Measurements from ENCODE around the gene NBR1. TPM values are rescaled to one million over a fixed set of nuclear protein-coding genes. Genes with fewer than 3 reads are reported as not detected.
A peak's percentile ranks its signal among the peaks of the same experiment; 100 is the strongest.
"Not testable (repeated sequence)": the region's sequence is repeated elsewhere in the genome, so short reads cannot be mapped to it uniquely, and the experiment has no call there.

Gene NBR1
- total RNA-seq, 1 experiment from 2014 or later, result 60.8 TPM

GRCh38 chr17:43232021-43232699, 61.1 kb downstream of the NBR1 start:
- CTCF ChIA-PET; H3K27me3 ChIP-seq (ENCODE audit: insufficient read depth, low read length); RAD21 ChIA-PET (ENCODE audit: low non-redundant PET in 1 of 2, low total read pairs in 2 of 2, uncharacterized antibody in 2 of 2, unreplicated experiment in 2 of 2); H3K9me2 ChIP-seq (ENCODE audit: insufficient read depth); DNase-seq (ENCODE audit: low read depth, low spot score); H2AFZ ChIP-seq (ENCODE audit: low read depth, low read length, poor library complexity, severe bottlenecking); intact Hi-C loops (cut with micrococcal nuclease); H3K4me3 ChIP-seq (replicated peaks in 1 of 2; ENCODE audit: low read depth in 1 of 2, low read length in 2 of 2); POLR2A ChIA-PET; H3K27ac ChIP-seq (ENCODE audit: low read depth, low read length); H3K79me2 ChIP-seq (ENCODE audit: insufficient read depth, low read length); H3K4me1 ChIP-seq (ENCODE audit: control insufficient read depth in 1 of 2, insufficient read depth in 2 of 2, low read length in 2 of 2); H3K4me2 ChIP-seq (ENCODE audit: low read length); H4K20me1 ChIP-seq (ENCODE audit: insufficient read depth); H3K9ac ChIP-seq (ENCODE audit: low read length); H3K36me3 ChIP-seq (ENCODE audit: control insufficient read depth in 1 of 2, insufficient read depth in 2 of 2, low read length in 2 of 2); ATAC-seq; H3K9me3 ChIP-seq (ENCODE audit: control insufficient read depth in 1 of 2, insufficient read depth in 1 of 2, low read depth in 1 of 2, low read length in 2 of 2): not testable (repeated sequence)
- TSS peak; percentile 85 for BruUV-seq (replicated peaks)

GRCh38 chr17:43233263-43233662, 62.2 kb downstream of the NBR1 start:
- ATAC-seq; H3K27me3 ChIP-seq (ENCODE audit: insufficient read depth, low read length); intact Hi-C loops (cut with micrococcal nuclease); H4K20me1 ChIP-seq (ENCODE audit: insufficient read depth); H3K9ac ChIP-seq (ENCODE audit: low read length); DNase-seq (ENCODE audit: low read depth, low spot score); RAD21 ChIA-PET (ENCODE audit: low non-redundant PET in 1 of 2, low total read pairs in 2 of 2, uncharacterized antibody in 2 of 2, unreplicated experiment in 2 of 2); H3K9me3 ChIP-seq (ENCODE audit: control insufficient read depth in 1 of 2, insufficient read depth in 1 of 2, low read depth in 1 of 2, low read length in 2 of 2); H3K27ac ChIP-seq (ENCODE audit: low read depth, low read length); H2AFZ ChIP-seq (ENCODE audit: low read depth, low read length, poor library complexity, severe bottlenecking); CTCF ChIA-PET; BruUV-seq (replicated peaks); H3K4me3 ChIP-seq (replicated peaks in 1 of 2; ENCODE audit: low read depth in 1 of 2, low read length in 2 of 2); H3K79me2 ChIP-seq (ENCODE audit: insufficient read depth, low read length); H3K4me1 ChIP-seq (ENCODE audit: control insufficient read depth in 1 of 2, insufficient read depth in 2 of 2, low read length in 2 of 2); POLR2A ChIA-PET; H3K9me2 ChIP-seq (ENCODE audit: insufficient read depth); H3K36me3 ChIP-seq (ENCODE audit: control insufficient read depth in 1 of 2, insufficient read depth in 2 of 2, low read length in 2 of 2); H3K4me2 ChIP-seq (ENCODE audit: low read length): not testable (repeated sequence)

- CTCF ChIA-PET; H2AFZ ChIP-seq (ENCODE audit: low read depth, low read length, poor library complexity, severe bottlenecking); RAD21 ChIA-PET (ENCODE audit: low non-redundant PET in 1 of 2, low total read pairs in 2 of 2, uncharacterized antibody in 2 of 2, unreplicated experiment in 2 of 2); POLR2A ChIA-PET; DNase-seq (ENCODE audit: low read depth, low spot score); H3K9ac ChIP-seq (ENCODE audit: low read length); H3K9me2 ChIP-seq (ENCODE audit: insufficient read depth); H3K27ac ChIP-seq (ENCODE audit: low read depth, low read length); H3K4me3 ChIP-seq (replicated peaks in 1 of 2; ENCODE audit: low read depth in 1 of 2, low read length in 2 of 2); H3K9me3 ChIP-seq (ENCODE audit: control insufficient read depth in 1 of 2, insufficient read depth in 1 of 2, low read depth in 1 of 2, low read length in 2 of 2); BruUV-seq (replicated peaks); H3K27me3 ChIP-seq (ENCODE audit: insufficient read depth, low read length); H3K79me2 ChIP-seq (ENCODE audit: insufficient read depth, low read length); H4K20me1 ChIP-seq (ENCODE audit: insufficient read depth); H3K36me3 ChIP-seq (ENCODE audit: control insufficient read depth in 1 of 2, insufficient read depth in 2 of 2, low read length in 2 of 2); H3K4me1 ChIP-seq (ENCODE audit: control insufficient read depth in 1 of 2, insufficient read depth in 2 of 2, low read length in 2 of 2); intact Hi-C loops (cut with micrococcal nuclease); ATAC-seq; H3K4me2 ChIP-seq (ENCODE audit: low read length): not testable (repeated sequence)
Observed at GRCh38 chr17:43233877-43234276, 62.9 kb downstream of the NBR1 start, which contains the start of gene RNU2-1. Gene RNU2-1, minus strand, starts transcription at chr17:43233977.

- CTCF ChIA-PET; BruUV-seq (replicated peaks); H3K9ac ChIP-seq (ENCODE audit: low read length); H3K36me3 ChIP-seq (ENCODE audit: control insufficient read depth in 1 of 2, insufficient read depth in 2 of 2, low read length in 2 of 2); H3K9me3 ChIP-seq (ENCODE audit: control insufficient read depth in 1 of 2, insufficient read depth in 1 of 2, low read depth in 1 of 2, low read length in 2 of 2); RAD21 ChIA-PET (ENCODE audit: low non-redundant PET in 1 of 2, low total read pairs in 2 of 2, uncharacterized antibody in 2 of 2, unreplicated experiment in 2 of 2); H3K79me2 ChIP-seq (ENCODE audit: insufficient read depth, low read length); intact Hi-C loops (cut with micrococcal nuclease); H3K4me1 ChIP-seq (ENCODE audit: control insufficient read depth in 1 of 2, insufficient read depth in 2 of 2, low read length in 2 of 2); H3K4me3 ChIP-seq (replicated peaks in 1 of 2; ENCODE audit: low read depth in 1 of 2, low read length in 2 of 2); H3K27ac ChIP-seq (ENCODE audit: low read depth, low read length); POLR2A ChIA-PET; DNase-seq (ENCODE audit: low read depth, low spot score); H3K4me2 ChIP-seq (ENCODE audit: low read length); H3K9me2 ChIP-seq (ENCODE audit: insufficient read depth); H2AFZ ChIP-seq (ENCODE audit: low read depth, low read length, poor library complexity, severe bottlenecking); H3K27me3 ChIP-seq (ENCODE audit: insufficient read depth, low read length); H4K20me1 ChIP-seq (ENCODE audit: insufficient read depth): not testable (repeated sequence)
- peak; percentile 76 for ATAC-seq
Observed at GRCh38 chr17:43239597-43239996, 68.6 kb downstream of the NBR1 start.
